ENCODE data around the gene DHX8. TPM values are rescaled to one million over a fixed set of nuclear protein-coding genes. Genes with fewer than 3 reads are reported as not detected.
"Not testable (repeated sequence)": the region's sequence is repeated elsewhere in the genome, so short reads cannot be mapped to it uniquely, and the experiment has no call there.

The DHX8 gene
- polyA plus RNA-seq, 1 donor (not counting 4 experiments of a cell fraction or from before 2014, with no cell fraction given): 30.1 TPM

GRCh38 chr17:43511199-43511598, 27.4 kb downstream of the DHX8 start:
- H3K27me3 ChIP-seq (ENCODE audit: control insufficient read depth, extremely low read depth, insufficient read depth, low read length); H3K4me1 ChIP-seq (ENCODE audit: control insufficient read depth, extremely low read depth, insufficient read depth, low read length); H3K9me3 ChIP-seq (ENCODE audit: control insufficient read depth, low read depth, low read length); H3K4me3 ChIP-seq (ENCODE audit: control insufficient read depth in 2 of 3, extremely low read depth in 1 of 3, insufficient read depth in 2 of 3, low read depth in 1 of 3, low read length in 3 of 3); FAIRE-seq; H2AFZ ChIP-seq (ENCODE audit: control insufficient read depth, low read length); DNase-seq (ENCODE audit: low read depth, low spot score); H4K20me1 ChIP-seq (ENCODE audit: control insufficient read depth, extremely low read depth, insufficient read depth, low read length); H3K4me2 ChIP-seq (ENCODE audit: control insufficient read depth, extremely low read depth, insufficient read depth, low read depth, low read length); H3K79me2 ChIP-seq (ENCODE audit: control insufficient read depth, insufficient read depth, low read length); dilution Hi-C loops (cut with MboI; ENCODE audit: extremely low pct_ligation_motif_present, low sequenced_read_pairs); H3K9me1 ChIP-seq (ENCODE audit: control insufficient read depth, extremely low read depth, insufficient read depth, low read length); H3K27ac ChIP-seq (ENCODE audit: control insufficient read depth, insufficient read depth, low read length); H3K9ac ChIP-seq (ENCODE audit: control insufficient read depth, extremely low read depth, insufficient read depth, low read length): not testable (repeated sequence)
- H3K36me3 ChIP-seq (ENCODE audit: control insufficient read depth in 2 of 2, extremely low read depth in 1 of 2, insufficient read depth in 2 of 2, low read length in 2 of 2): peaks cover 18 to 24% of the 10 kb centered on the region in 2 experiments

- Histone ChIP-seq H3K9ac (ENCODE audit: control insufficient read depth, extremely low read depth, insufficient read depth, low read length) (no peak overlapping the region), H3K4me2 (ENCODE audit: control insufficient read depth, extremely low read depth, insufficient read depth, low read depth, low read length) (no peak overlapping the region), H3K4me3 (ENCODE audit: control insufficient read depth in 2 of 3, extremely low read depth in 1 of 3, insufficient read depth in 2 of 3, low read depth in 1 of 3, low read length in 3 of 3) (no peak overlapping the region), H3K27ac (ENCODE audit: control insufficient read depth, insufficient read depth, low read length) (no peak overlapping the region), H2AFZ (ENCODE audit: control insufficient read depth, low read length) (no peak overlapping the region), H3K36me3 (ENCODE audit: control insufficient read depth in 2 of 2, extremely low read depth in 1 of 2, insufficient read depth in 2 of 2, low read length in 2 of 2) (peaks cover 25 to 27% of the 10 kb centered on the region in 2 experiments), H4K20me1 (ENCODE audit: control insufficient read depth, extremely low read depth, insufficient read depth, low read length) (no peaks in the 10 kb centered on the region), H3K4me1 (ENCODE audit: control insufficient read depth, extremely low read depth, insufficient read depth, low read length) (no peaks in the 10 kb centered on the region), H3K27me3 (ENCODE audit: control insufficient read depth, extremely low read depth, insufficient read depth, low read length) (no peaks in the 10 kb centered on the region), H3K79me2 (ENCODE audit: control insufficient read depth, insufficient read depth, low read length) (no peaks in the 10 kb centered on the region), H3K9me3 (ENCODE audit: control insufficient read depth, low read depth, low read length) (no peaks in the 10 kb centered on the region), H3K9me1 (ENCODE audit: control insufficient read depth, extremely low read depth, insufficient read depth, low read length) (no peaks in the 10 kb centered on the region)
- DNase-seq (ENCODE audit: low read depth, low spot score) (no peak), FAIRE-seq (no peak)
- dilution Hi-C loops (cut with MboI; ENCODE audit: extremely low pct_ligation_motif_present, low sequenced_read_pairs): no loop called here
- no peak for TF ChIP-seq EZH2 (IDR thresholded peaks at IDR 0.05; ENCODE audit: low read length)
- TF ChIP-seq CTCF (optimal IDR thresholded peaks at IDR 0.05 in 1 of 3, IDR thresholded peaks at IDR 0.05 in 1 of 3, conservative IDR thresholded peaks at IDR 0.05 in 1 of 3; ENCODE audit: extremely low read depth in 1 of 3, insufficient read depth in 2 of 3, low read length in 3 of 3): no peak
Measured at GRCh38 chr17:43515656-43516055, 31.9 kb downstream of the DHX8 start.

- Histone ChIP-seq H3K4me2 (ENCODE audit: control insufficient read depth, extremely low read depth, insufficient read depth, low read depth, low read length) (no peak overlapping the region), H2AFZ (ENCODE audit: control insufficient read depth, low read length) (no peak overlapping the region)
Measured at GRCh38 chr17:43517161-43517560, 33.4 kb downstream of the DHX8 start.

More at GRCh38 chr17:43517161-43517560, 33.4 kb downstream of the DHX8 start:
- H4K20me1 ChIP-seq (ENCODE audit: control insufficient read depth, extremely low read depth, insufficient read depth, low read length): no peaks in the 10 kb centered on the region
- H3K9me1 ChIP-seq (ENCODE audit: control insufficient read depth, extremely low read depth, insufficient read depth, low read length): no peaks in the 10 kb centered on the region
- H3K27me3 ChIP-seq (ENCODE audit: control insufficient read depth, extremely low read depth, insufficient read depth, low read length): no peaks in the 10 kb centered on the region
- DNase-seq (ENCODE audit: low read depth, low spot score) (no peak), FAIRE-seq (no peak)
- H3K79me2 ChIP-seq (ENCODE audit: control insufficient read depth, insufficient read depth, low read length): no peaks in the 10 kb centered on the region
- no peaks in the 10 kb centered on the region for H3K4me1 ChIP-seq (ENCODE audit: control insufficient read depth, extremely low read depth, insufficient read depth, low read length)
- H3K9me3 ChIP-seq (ENCODE audit: control insufficient read depth, low read depth, low read length): no peaks in the 10 kb centered on the region
- H3K27ac ChIP-seq (ENCODE audit: control insufficient read depth, insufficient read depth, low read length): no peak overlapping the region
- H3K36me3 ChIP-seq (ENCODE audit: control insufficient read depth in 2 of 2, extremely low read depth in 1 of 2, insufficient read depth in 2 of 2, low read length in 2 of 2): peaks cover 34 to 41% of the 10 kb centered on the region in 2 experiments
- dilution Hi-C loops (cut with MboI; ENCODE audit: extremely low pct_ligation_motif_present, low sequenced_read_pairs): no loop called here
- H3K9ac ChIP-seq (ENCODE audit: control insufficient read depth, extremely low read depth, insufficient read depth, low read length): no peak overlapping the region
- H3K4me3 ChIP-seq (ENCODE audit: control insufficient read depth in 2 of 3, extremely low read depth in 1 of 3, insufficient read depth in 2 of 3, low read depth in 1 of 3, low read length in 3 of 3): no peak overlapping the region
- TF ChIP-seq CTCF (optimal IDR thresholded peaks at IDR 0.05 in 1 of 3, IDR thresholded peaks at IDR 0.05 in 1 of 3, conservative IDR thresholded peaks at IDR 0.05 in 1 of 3; ENCODE audit: extremely low read depth in 1 of 3, insufficient read depth in 2 of 3, low read length in 3 of 3): no peak
- TF ChIP-seq EZH2 (IDR thresholded peaks at IDR 0.05; ENCODE audit: low read length): no peak
